HG02973 (cell line): ENCODE data around the gene TAF3.

Source experiments
- ATAC-seq: cut with Tn5 transposase; IDR thresholded peaks from one replicate; pipeline ENCODE4 v1.9.1; 2021; ENCODE audit warnings: moderate library complexity; ENCODE audit not compliant: unreplicated experiment

The TAF3 gene

DNA sequence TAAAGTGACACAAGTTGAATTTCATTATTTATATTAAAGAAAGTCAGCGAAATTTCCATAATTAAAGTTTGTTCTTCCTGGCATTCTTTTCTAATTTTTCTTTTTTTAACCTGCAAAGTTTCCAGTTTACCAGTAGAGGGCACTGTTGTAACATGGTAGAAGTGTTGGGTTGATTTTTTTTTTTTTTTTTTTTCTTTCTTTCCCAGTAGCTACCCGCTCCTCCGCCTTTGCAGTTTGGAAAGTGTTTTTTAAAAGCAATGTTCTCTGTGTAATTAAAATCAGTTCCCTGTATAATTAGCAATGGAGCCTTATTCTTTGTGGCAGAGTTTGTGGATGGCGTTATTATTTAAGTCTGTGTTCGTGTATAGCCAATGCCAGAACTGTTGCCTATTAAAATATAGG lies 53.7 kb downstream of the TAF3 start:
- no peak for ATAC-seq

DNA sequence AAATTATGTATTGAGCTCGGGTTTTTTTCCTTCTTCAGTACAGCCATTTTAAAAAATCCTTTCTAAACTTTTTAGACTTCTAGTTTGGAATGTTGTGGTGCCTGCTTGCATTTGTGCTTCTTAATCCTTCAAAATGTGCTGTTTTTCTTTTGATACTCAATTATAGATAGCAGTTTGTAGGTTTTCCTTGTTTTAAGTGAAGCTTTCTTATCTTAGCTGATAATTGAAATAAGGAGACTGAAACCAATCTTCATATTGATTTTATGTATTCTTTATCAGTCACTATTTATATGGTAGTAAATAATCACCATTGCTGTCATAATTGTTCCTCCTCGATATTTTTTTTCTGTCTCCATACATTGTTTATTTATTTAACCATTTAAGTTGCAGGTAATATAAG lies 56.6 kb downstream of the TAF3 start:
- ATAC-seq: no peak

DNA sequence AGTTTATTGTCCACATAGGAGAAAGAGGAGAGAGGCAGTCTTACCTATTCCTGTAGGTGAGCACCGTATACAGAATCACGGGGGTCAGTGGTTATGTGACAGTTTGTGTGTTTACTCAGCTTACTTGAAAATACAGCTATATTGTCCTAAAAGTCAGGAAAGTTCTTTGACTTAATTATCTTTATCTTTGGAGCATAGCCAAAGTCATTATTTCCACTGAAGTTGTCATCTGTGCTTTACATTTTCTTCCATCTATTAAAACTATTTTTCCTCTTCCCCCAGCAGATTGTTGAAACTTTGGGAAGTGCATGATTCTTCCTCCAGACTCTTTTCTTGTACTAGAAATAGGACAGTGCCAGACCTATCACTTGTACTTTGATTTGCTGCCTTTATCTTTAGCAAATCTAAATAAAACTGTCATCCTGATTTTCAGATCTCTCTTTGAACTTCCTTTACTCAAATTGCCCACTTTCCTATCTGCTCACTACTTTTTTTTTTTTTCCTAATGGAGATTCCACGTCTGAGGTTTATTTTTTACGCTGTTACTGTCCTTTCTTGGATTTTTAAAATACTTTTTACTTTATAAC lies 58.3 kb downstream of the TAF3 start:
- ATAC-seq: no peak

DNA sequence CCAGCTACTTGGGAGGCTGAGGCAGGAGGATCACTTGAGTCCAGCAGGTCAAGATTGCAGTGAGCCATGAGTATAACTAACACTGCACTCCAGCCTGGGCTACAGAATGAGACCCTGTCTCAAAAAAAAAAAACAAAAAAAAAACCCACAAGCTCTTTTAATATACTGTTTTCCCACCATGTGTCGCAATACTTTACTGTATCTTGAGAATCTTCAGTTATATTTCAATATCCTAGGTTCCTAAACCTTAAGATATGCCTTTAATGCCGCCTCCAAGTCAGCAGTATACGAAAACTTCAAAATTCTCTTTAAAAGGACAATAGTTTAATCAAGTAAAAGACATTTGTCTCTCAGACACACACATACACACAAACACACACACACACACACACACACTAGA lies 62.8 kb downstream of the TAF3 start:
- ATAC-seq: no peak

DNA sequence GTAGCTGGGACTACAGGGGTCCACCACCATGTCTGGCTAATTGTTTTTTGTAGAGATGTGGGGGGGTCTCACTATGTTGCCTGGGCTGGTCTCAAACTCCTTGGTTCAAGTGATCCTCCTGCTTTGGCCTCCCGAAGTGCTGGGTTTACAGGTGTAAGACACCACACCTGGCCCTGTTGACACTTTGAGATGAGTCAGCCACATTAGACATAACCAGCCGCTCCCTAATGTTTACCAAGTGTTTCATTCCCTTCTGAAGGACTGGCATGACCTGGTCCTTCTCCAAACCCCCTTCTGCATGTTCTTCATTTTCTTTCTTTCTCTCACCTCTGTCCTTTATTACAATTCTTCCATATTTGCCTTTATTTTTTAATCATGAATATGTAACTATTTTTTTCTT lies 67.8 kb downstream of the TAF3 start:
- ATAC-seq: no peak

DNA sequence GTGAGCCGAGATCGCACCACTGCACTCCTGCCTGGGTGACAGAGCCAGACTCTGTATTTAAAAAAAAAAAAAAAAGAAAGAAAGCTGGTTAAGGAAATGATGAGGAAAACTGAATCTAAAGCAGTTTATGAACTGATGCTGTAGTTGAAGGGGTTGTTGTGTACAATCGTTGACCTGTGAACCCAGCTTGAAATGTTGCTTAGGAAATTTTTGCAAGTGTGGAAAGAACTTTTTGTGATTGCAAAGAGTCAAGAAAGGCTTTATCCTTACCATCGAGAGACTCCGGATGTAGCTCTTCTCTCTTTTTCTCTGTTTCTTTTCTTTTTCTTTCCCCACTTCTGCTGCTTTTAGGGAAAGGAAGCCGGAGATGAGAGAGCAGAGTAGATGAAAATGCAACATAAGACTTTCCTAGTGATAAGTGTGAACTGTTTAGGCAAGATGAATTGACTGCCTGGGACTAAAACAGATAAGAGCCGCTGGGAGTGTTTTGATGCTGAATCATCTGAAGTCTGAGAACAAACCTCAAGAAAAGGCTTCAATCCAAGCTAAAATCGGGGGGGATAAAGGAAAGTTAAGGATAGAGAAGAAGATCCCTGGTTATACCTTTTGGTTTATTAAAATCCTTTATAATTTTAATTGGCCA lies 69.0 kb downstream of the TAF3 start:
- ATAC-seq: no peak

DNA sequence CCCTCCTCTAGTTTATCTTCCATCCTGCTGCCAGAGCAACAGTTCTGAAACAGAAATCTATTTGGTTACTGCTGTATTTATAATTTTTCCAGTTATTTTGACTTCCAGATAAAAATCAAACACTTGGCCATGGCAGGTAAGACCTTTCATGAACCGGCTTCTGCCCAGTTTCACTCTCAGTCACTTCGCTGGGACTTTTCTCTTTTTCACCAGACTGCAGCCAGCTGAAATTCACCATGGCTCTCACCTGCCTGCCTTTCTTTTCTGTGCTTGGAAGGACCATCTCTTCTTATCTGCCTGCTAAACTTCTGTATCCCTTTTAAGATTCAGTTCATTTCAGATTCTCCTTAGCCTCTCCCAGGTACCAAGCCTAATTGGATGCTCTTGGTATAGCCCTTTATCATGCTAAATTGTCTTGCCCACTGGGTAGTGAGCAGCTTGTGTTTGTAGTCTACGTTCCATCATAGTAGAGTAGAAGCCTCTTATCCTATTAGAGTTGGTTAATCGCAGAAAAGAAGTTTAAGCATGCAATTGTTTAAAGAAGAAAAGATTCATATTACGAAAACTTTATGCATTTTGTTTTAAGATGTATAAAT lies 71.7 kb downstream of the TAF3 start:
- no peak for ATAC-seq

DNA sequence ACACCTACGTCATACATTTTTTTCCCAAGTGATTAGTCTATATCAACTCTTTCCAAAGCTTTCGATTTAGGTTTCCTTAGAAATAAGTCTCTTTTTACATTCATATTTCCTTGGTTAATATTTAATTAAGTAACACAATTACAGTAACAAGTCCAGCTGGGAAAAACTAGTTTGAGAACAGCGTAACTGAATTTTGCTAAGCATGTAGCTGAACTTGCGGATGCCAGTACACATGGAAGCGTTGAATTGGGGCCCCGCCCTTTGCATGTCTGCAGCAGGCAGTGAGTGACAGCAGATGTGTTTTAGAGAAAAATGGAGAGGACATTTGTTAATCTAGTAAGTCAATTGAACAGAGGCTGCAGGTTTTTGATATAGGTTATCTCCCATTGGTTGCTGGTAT lies 72.5 kb downstream of the TAF3 start:
- no peak for ATAC-seq

DNA sequence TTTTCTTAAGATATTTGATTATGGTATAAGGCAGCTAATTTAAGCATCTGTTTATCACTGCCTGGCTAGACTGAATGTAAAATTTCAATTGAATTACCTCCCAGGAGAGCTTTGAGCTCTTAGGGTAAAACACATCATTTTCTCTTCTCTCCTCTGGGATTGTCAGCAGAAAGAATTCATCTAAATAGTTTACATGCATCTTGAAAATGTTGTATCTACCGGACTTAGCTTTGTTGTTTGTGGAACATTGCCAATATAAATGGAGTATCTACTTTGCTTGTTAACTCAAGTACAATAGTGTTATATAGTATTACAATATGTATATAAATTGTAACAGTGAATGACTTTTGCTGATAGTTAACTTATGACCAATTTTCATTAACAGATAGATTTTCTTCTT lies 73.3 kb downstream of the TAF3 start:
- ATAC-seq: no peak

DNA sequence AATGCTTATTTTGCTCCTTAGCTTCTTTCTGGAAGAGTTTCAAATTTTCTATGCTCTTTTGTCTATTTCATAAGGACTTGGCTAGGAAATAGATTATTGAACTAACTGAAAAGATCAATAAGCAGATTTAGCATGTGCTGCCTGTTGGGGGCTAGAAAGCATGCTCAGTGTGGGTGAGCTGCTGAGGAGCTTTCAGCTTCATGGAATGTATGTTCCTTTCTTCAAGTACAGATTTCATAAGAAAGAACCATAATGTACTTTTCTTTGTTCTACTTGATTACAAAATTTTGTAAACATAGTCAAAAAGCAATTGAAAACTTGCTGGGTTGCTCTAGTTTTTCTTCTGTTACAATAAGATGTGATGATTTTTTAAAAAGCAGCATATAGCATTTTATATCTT lies 73.8 kb downstream of the TAF3 start:
- no peak for ATAC-seq

DNA sequence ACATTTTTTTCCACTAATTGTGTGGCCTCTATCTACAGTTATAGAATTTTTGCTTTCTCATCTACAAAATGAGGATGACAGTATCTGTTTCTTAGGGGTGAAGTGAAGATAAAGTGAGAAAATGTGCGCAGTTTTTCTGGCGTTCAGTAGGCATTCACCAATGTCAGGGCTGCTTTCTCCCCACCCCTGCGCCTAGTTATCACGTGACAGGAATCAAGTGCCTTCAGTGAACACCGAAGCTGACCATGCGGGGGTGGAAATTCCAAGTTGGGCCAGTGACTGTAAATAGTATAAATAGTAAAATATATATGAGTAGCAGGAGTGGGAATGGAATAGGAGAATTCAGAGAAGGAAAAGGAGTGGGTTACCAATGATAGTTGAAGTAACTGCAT lies 77.4 kb downstream of the TAF3 start:
- ATAC-seq: no peak

DNA sequence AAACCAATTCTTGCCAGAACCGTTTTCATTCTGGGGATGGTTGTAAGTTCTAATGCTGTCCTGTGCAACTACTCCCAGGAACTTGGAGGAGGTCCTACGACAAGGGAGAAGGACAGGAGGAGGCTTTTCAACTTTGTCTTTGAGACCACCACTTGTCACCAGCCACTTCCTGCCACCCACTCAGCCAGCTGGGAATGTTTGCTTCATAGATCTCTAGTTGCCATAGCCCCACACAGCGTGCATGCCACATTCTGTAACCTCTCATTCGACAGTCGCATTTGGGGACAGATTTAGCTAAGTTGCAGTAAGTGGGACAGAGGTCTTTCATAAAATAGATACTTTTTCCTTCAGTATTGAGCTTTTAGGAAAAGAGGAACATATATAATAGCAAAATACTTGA lies 78.0 kb downstream of the TAF3 start:
- no peak for ATAC-seq

DNA sequence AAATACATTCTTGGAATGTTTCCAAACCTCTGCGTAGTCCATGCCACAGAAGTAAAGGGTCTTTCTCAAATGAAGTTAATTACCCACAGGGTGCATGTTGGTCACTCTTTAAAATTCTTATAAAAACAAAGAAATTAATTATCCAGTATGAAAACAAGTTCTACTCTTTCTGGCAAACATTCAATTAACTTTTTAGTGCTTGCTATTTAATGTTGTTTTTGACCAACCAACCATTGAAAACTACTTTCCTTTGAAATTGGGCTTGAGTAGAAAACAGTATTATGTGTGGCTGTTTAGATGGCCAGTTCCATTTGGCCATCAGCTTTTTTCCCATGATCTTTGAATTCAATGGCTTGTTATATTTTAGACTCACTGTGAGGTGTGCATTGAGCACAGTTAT lies 83.0 kb downstream of the TAF3 start:
- no peak for ATAC-seq

DNA sequence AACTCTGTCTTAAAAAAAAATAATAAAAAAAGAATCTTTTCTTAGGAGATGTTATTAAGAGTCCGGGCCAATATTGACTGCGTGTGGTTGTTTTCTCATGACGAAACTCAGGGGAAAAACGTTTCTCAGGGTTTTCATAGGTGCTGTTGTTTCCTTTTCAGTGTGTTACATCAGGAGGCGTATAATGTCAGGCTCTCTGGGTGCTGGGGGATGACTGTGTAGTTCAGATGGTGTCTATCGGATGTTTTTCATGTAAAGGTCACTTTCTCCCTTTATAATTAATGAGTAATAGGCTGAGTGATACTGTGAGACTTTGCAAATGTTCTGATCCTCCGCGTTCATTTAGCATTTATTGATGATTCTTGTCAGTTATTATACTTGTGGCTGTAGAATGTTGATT lies 84.1 kb downstream of the TAF3 start:
- ATAC-seq: no peak

DNA sequence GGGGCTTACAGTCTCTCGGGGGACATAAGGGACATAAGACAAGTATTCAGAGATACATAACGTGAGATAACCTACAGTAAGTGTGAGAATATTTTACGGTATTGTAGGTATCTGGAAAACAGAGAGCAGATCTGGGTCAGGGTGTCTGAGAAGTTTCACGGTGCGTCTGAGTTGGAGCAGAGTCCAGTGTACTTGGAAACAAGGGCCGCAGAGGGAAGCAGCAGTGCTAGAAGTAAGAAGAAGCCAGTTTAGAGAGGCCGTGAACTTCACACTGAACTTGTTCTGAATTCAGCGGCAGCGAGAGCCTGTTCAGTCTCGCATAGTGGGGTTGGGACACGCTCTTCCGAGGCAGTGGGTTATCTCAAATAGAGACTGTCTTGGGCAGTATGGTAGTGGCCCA lies 85.5 kb downstream of the TAF3 start:
- ATAC-seq: no peak

DNA sequence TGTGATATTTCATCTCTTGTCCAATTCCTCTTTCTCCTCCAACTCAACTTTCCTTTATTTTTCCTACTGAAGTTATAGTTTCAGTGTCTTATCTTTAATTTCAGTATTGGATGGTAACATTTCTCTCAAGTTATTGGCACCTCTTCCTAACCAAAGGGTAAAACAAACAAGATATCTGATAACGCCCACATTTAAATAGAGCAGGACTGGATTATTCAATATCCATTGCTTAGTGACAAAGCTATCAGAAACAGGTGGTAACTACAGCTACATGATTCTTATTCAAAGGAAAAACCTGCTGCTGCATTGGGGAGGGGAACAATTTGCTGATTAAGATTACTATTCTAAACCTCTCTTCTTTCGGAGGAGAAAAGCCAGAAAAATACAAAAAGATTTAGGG lies 87.8 kb downstream of the TAF3 start:
- no peak for ATAC-seq

DNA sequence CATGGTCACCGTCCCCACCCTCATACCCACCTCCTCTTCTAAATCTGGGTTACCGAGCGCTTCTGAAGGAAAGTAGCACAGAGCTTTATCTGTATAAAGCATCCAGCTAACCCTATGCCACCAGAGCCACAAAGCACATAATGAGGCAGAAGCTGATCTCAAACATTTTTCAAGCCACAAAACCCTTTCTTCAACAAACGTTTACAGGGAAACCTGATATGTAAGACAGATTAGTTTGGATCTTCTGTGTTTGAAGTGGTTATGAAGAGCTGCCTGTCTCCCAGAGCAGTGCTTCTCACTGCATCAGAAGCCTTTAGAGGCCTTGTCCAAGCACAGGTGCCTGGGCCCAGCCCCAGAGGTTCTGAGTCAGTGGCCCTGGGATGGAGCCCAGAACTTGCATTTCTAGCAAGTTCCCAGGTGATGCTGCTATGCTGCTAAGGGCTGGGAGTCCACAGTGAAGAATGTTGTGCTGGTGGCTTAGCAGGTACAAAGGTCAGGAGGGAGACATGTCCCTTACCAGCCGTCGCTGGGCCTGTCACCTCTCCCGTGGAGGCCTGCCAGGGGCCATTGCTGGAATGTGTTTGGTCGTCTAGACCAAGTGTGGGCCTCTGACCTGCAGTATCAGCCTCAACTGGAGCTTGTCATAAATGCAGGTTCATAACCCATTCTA lies 90.4 kb downstream of the TAF3 start:
- no peak for ATAC-seq

DNA sequence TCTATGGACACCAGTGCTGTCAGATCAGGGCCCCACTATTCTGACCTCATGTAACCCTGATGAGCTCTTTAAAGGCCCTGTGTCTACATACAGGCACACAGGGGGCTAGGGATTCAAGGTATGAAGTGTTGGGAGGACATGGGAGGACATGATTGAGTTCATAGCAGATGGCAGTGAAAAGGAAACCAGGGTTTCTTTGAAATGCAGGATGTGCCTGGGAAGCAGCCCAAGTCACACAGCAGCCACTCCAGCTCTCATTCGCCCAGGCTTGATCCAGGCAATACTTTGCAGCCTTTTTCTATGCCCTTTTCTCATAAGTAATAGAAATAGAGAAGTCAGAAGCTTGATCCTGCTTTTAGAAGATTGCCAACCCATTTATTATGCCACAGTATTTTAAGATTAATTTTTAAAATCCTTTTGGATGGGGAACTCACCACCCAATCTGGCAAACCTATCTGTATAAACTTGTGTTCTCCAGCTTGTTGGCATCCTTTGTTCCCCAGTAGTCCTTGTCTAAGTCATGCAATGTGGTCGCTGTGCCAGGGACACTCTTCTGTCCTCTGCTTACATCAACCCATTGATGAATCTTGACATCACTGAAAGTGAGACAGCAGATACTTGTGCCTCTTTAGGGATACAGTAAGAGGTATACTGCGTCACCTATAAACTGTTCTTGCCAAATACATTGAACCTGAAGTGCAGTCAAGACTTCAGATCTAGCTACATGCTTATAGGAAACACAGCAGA lies 95.0 kb downstream of the TAF3 start:
- no peak for ATAC-seq

DNA sequence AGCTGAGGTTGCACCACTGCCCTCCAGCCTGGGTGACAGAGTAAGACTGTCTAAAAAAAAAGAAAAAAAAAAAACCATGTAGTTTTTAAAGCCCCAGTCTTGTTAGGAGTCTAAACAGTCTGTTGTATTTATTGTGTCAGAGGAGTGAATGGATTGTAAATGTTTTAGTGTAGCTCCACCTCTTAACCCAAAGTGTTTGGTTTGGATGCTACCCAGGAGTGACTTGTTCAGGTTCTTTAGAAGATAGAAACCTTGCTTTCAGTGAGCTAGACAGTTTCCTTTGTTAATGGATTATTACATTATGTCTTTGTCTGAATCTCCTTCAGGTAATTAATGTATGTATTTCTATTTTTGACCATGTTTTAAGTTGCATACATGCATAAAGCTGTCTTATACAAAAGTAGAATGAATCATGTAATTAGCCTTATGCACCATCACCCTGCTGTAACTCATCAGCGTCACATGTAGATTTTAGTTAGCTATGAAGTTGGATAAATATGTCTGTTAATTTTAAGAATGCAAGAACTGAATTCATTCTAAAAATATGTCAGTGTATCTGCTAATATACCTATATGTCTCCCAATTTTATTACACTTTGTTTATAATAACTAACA lies 97.7 kb downstream of the TAF3 start:
- ATAC-seq: no peak

DNA sequence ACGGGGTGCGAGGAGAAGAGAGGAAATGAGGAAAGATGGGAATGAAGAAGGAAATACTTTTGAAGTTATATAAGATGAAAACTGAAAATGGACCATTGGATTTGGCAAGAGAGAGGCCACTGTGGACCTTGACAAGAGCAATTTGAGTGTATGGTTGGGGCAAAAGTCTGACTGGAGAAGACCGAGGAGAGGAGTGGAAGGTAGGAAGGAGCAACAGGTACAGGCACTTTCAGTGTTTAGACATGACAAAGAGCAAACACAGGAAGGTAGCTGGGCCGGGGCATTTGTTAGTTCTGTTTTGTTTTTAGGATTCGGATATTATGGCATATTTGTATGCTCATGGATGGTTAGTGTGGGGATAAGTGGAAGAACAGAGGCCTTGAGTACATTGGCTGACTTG lies 99.4 kb downstream of the TAF3 start:
- ATAC-seq: no peak

DNA sequence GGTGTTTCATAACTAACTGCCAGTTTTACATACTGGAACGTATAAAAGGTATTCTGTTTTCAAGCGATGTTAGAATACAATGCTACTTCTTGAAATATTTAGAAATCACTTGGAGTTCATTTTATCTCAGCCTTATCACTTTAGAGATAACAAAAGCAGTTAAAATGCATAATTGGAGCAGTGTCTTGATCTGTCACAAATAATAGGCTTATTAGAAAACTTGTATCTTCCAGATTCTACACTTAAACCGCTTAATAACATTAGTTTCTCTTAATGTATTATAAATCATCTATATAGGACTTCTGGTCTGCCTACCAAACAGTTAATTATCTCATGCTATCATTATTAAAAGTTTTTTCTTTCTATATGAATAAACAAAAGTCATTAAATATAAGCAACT lies 104.4 kb downstream of the TAF3 start:
- ATAC-seq: no peak
